IMR-90 (cell line): ENCODE results near the gene PIP4K2A. TPM values are rescaled to one million over a fixed set of nuclear protein-coding genes. Genes with fewer than 3 reads are reported as not detected.
A peak's percentile ranks its signal among the peaks of the same experiment; 100 is the strongest.

Experiments used
- ATAC-seq: fragments of 200-7000 bp; cut with Tn5 transposase; 2 replicates; pipeline ENCODE4 v1.9.1; 2020; ENCODE audit warnings: low read depth, mild to moderate bottlenecking, moderate library complexity
- BruUV-seq: library from RNA; stranded (reverse); fragments of 400-500 nt; replicated peaks from 2 replicates; lab custom pipeline; 2021; lab: Mats Ljungman, UMichigan
- CTCF ChIA-PET: fragments of 300-600 bp; formaldehyde crosslinking; extraction: SDS; loops from one replicate; lab custom pipeline; 2021; ENCODE audit warnings: antibody characterized with exemption; lab: Yijun Ruan, JAX
- POLR2A ChIA-PET: fragments of 300-600 bp; sonication (Branson Sonifier 250); formaldehyde crosslinking; loops from one replicate; lab custom pipeline; 2022; ENCODE audit warnings: antibody characterized with exemption; ENCODE audit not compliant: unreplicated experiment; lab: Charles Lee
- DNase-seq: peaks from one replicate; pipeline ENCODE4 v3.0.0; 2013
- H2AFZ ChIP-seq: replicated peaks from 2 replicates; pipeline ENCODE3; 2013; ENCODE audit warnings: low read length, mild to moderate bottlenecking; ENCODE audit not compliant: poor library complexity
- H2AK5ac ChIP-seq: 2 replicates; pipeline ENCODE4 v1.6.1; 2013; ENCODE audit warnings: low read depth, low read length, inconsistent platforms
- H2AK9ac ChIP-seq: replicated peaks from 2 replicates; pipeline ENCODE3; 2013; ENCODE audit warnings: mild to moderate bottlenecking, low read depth, low read length, moderate library complexity; ENCODE audit not compliant: poor library complexity
- H2BK120ac ChIP-seq: 2 replicates; pipeline ENCODE4 v1.6.1; 2013; ENCODE audit warnings: low read depth, low read length, inconsistent platforms
- H2BK15ac ChIP-seq: 3 replicates; pipeline ENCODE4 v1.6.1; 2013; ENCODE audit warnings: low read depth, low read length, inconsistent platforms
- H2BK20ac ChIP-seq: 2 replicates; pipeline ENCODE4 v1.6.1; 2013; ENCODE audit warnings: low read depth, mild to moderate bottlenecking, inconsistent platforms, low read length, moderate library complexity
- H2BK5ac ChIP-seq: 2 replicates; pipeline ENCODE4 v1.6.1; 2013; ENCODE audit warnings: mild to moderate bottlenecking, low read depth, low read length, inconsistent platforms; ENCODE audit not compliant: poor library complexity, severe bottlenecking
- H3K14ac ChIP-seq: replicated peaks from 2 replicates; pipeline ENCODE4 v1.6.1; 2013; ENCODE audit warnings: low read depth, low read length, inconsistent platforms
- H3K18ac ChIP-seq: 2 replicates; pipeline ENCODE4 v1.6.1; 2013; ENCODE audit warnings: low read depth, low read length, control low read depth
- H3K23ac ChIP-seq: 2 replicates; pipeline ENCODE4 v1.6.1; 2013; ENCODE audit warnings: low read depth, low read length, inconsistent platforms
- H3K27ac ChIP-seq: 2 replicates; pipeline ENCODE4 v1.5.1; 2013; ENCODE audit warnings: mild to moderate bottlenecking, control low read depth, low read length; ENCODE audit not compliant: insufficient read depth
- H3K27me3 ChIP-seq: 2 replicates; pipeline ENCODE4 v1.6.1; 2013; ENCODE audit warnings: low read length; ENCODE audit not compliant: control insufficient read depth, insufficient read depth
- H3K36me3 ChIP-seq: 2 replicates; pipeline ENCODE4 v1.6.1; 2013; ENCODE audit warnings: low read length, mixed read lengths; ENCODE audit not compliant: control insufficient read depth, insufficient read depth
- H3K4ac ChIP-seq: 2 replicates; pipeline ENCODE4 v1.6.1; 2013; ENCODE audit warnings: low read depth, low read length, inconsistent platforms
- H3K4me1 ChIP-seq: 2 replicates; pipeline ENCODE4 v1.6.1; 2013; ENCODE audit warnings: low read length, mixed read lengths; ENCODE audit not compliant: control insufficient read depth, insufficient read depth
- H3K4me2 ChIP-seq: 2 replicates; pipeline ENCODE4 v1.6.1; 2013; ENCODE audit warnings: low read depth, mild to moderate bottlenecking, control low read depth, low read length, moderate library complexity
- H3K4me3 ChIP-seq: 2 replicates; pipeline ENCODE4 v1.5.1; 2013; ENCODE audit warnings: low read depth, mild to moderate bottlenecking, control low read depth, low read length, moderate library complexity; ENCODE audit not compliant: insufficient read depth
- H3K56ac ChIP-seq: 2 replicates; pipeline ENCODE4 v1.6.1; 2013; ENCODE audit warnings: low read length, inconsistent platforms; ENCODE audit not compliant: insufficient read depth; ENCODE audit errors: extremely low read depth
- H3K79me1 ChIP-seq, 2 experiments: 2 replicates each; pipeline ENCODE4 v1.6.1; 2013; ENCODE audit warnings: low read length in 2 of 2, inconsistent platforms in 1 of 2, low read depth in 1 of 2
- H3K9ac ChIP-seq: 2 replicates; pipeline ENCODE4 v1.6.1; 2013; ENCODE audit warnings: low read depth, low read length, control low read depth
- H3K9me1 ChIP-seq: 2 replicates; pipeline ENCODE4 v1.6.1; 2013; ENCODE audit warnings: low read length, inconsistent platforms; ENCODE audit not compliant: insufficient read depth
- H3K9me3 ChIP-seq: 2 replicates; pipeline ENCODE4 v1.6.1; 2013; ENCODE audit warnings: low read length; ENCODE audit not compliant: control insufficient read depth, insufficient read depth
- H4K20me1 ChIP-seq: 2 replicates; pipeline ENCODE4 v1.6.1; 2013; ENCODE audit warnings: low read length, inconsistent platforms; ENCODE audit not compliant: insufficient read depth
- H4K5ac ChIP-seq: 2 replicates; pipeline ENCODE4 v1.6.1; 2013; ENCODE audit warnings: mild to moderate bottlenecking, low read depth, low read length, control low read depth
- H4K8ac ChIP-seq, 2 experiments: 2 replicates each; pipeline ENCODE4 v1.6.1; 2013; ENCODE audit warnings: low read depth in 2 of 2, low read length in 2 of 2, control low read depth in 1 of 2, inconsistent platforms in 1 of 2
- H4K91ac ChIP-seq: 2 replicates; pipeline ENCODE4 v1.6.1; 2013; ENCODE audit warnings: low read depth, low read length, inconsistent platforms; ENCODE audit not compliant: insufficient read depth
- BHLHE40 ChIP-seq: fragments of 150-350 bp; IDR thresholded peaks from 2 replicates; pipeline ENCODE4 v1.6.1; 2016; ENCODE audit warnings: mild to moderate bottlenecking, low read depth, low read length
- CEBPB ChIP-seq: IDR thresholded peaks from 2 replicates; pipeline ENCODE4 v1.6.1; 2012; ENCODE audit warnings: low read depth, low read length, improper control_type of control experiment
- CHD1 ChIP-seq: IDR thresholded peaks from 2 replicates; pipeline ENCODE4 v1.6.1; 2012; ENCODE audit warnings: low read depth, low read length, improper control_type of control experiment
- CTCF ChIP-seq: conservative IDR thresholded peaks from 2 replicates; pipeline ENCODE4 v1.5.1; 2012; ENCODE audit warnings: mild to moderate bottlenecking, low read depth, low read length, improper control_type of control experiment
- ELK1 ChIP-seq: fragments of 150-350 bp; IDR thresholded peaks from 2 replicates; pipeline ENCODE4 v1.6.1; 2016; ENCODE audit warnings: low read depth, mild to moderate bottlenecking, low read length, moderate library complexity, borderline replicate concordance
- FOS ChIP-seq: fragments of 150-350 bp; IDR thresholded peaks from 2 replicates; pipeline ENCODE4 v1.6.1; 2016; ENCODE audit warnings: low read depth, low read length
- MAFK ChIP-seq: IDR thresholded peaks from 2 replicates; pipeline ENCODE4 v1.6.1; 2012; ENCODE audit warnings: low read depth, low read length, improper control_type of control experiment
- MAZ ChIP-seq: IDR thresholded peaks from 2 replicates; pipeline ENCODE4 v1.6.1; 2012; ENCODE audit warnings: low read depth, mild to moderate bottlenecking, low read length, improper control_type of control experiment, moderate library complexity, borderline replicate concordance
- MXI1 ChIP-seq: IDR thresholded peaks from 2 replicates; pipeline ENCODE4 v1.6.1; 2012; ENCODE audit warnings: low read depth, mild to moderate bottlenecking, low read length, moderate library complexity, borderline replicate concordance
- NFE2L2 ChIP-seq: fragments of 150-350 bp; IDR thresholded peaks from 2 replicates; pipeline ENCODE4 v1.6.1; 2016; ENCODE audit warnings: low read depth, mild to moderate bottlenecking, low read length
- POLR2A ChIP-seq: IDR thresholded peaks from 2 replicates; pipeline ENCODE4 v1.6.1; 2012; ENCODE audit warnings: mild to moderate bottlenecking, low read depth, low read length
- RAD21 ChIP-seq: IDR thresholded peaks from 2 replicates; pipeline ENCODE4 v1.6.1; 2012; ENCODE audit warnings: low read length, improper control_type of control experiment
- RCOR1 ChIP-seq: IDR thresholded peaks from 2 replicates; pipeline ENCODE4 v1.6.1; 2012; ENCODE audit warnings: mild to moderate bottlenecking, low read length, improper control_type of control experiment; ENCODE audit not compliant: insufficient replicate concordance
- RFX5 ChIP-seq: IDR thresholded peaks from 2 replicates; pipeline ENCODE4 v1.8.0; 2012; ENCODE audit warnings: low read depth, mild to moderate bottlenecking, low read length, moderate library complexity
- SMC3 ChIP-seq: fragments of 150-350 bp; IDR thresholded peaks from 2 replicates; pipeline ENCODE4 v1.6.1; 2016; ENCODE audit warnings: low read depth, mild to moderate bottlenecking, antibody characterized with exemption, low read length, moderate library complexity
- USF2 ChIP-seq: fragments of 150-350 bp; IDR thresholded peaks from 2 replicates; pipeline ENCODE4 v1.6.1; 2017; ENCODE audit warnings: mild to moderate bottlenecking, antibody characterized with exemption, low read length, low read depth
- WGBS, 2 experiments: methylation state at CpG; one replicate each; pipeline versions ENCODE4 v1.1.5 to v1.1.7; 2013; ENCODE audit warnings: missing lambda C conversion rate in 2 of 2; ENCODE audit not compliant: insufficient read length in 1 of 2; ENCODE audit errors: extremely low coverage in 2 of 2; 5-methylcytosine and 5-hydroxymethylcytosine counted together
- dilution Hi-C: fragments of 300-500 bp; cut with HindIII; formaldehyde crosslinking; loops from one replicate; pipeline ENCODE4 v1.14.3; 2018; ENCODE audit warnings: low sequenced_read_pairs; ENCODE audit not compliant: unreplicated experiment
- in situ Hi-C: fragments of 300-500 bp; cut with MboI; formaldehyde crosslinking; loops from 3 replicates; pipeline ENCODE4 v1.14.3; 2019; ENCODE audit warnings: low sequenced_read_pairs, inconsistent platforms, mixed read lengths
- intact Hi-C: fragments of 100-400 bp; cut with micrococcal nuclease; formaldehyde crosslinking; loops from 2 replicates; pipeline ENCODE4 v1.10.0; 2022
- polyA plus RNA-seq, 3 experiments: library from polyadenylated mRNA; depleted of rRNA; stranded (reverse); fragments of >200 nt; gene quantifications; 2 replicates each; pipeline ENCODE4 v1.2.3, GENCODE V29; 2012; ENCODE audit warnings: low replicate concordance in 1 of 3
- total RNA-seq: library from RNA; depleted of rRNA; stranded (reverse); fragments of >200 nt; gene quantifications from 2 replicates; pipeline ENCODE4 v1.2.3, GENCODE V29; 2012

The PIP4K2A gene
- total and polyA plus RNA-seq, 2 of the 4 experiments (the other 2 are of a cell fraction) = 9.8 to 18.1 TPM

GRCh38 chr10:22629852-22630233 lies 84.5 kb downstream of the PIP4K2A start:
- Histone ChIP-seq H2BK5ac (no peak overlapping the region), H3K27ac (no peak overlapping the region)
- intact Hi-C loops = no loop called here

More at GRCh38 chr10:22629852-22630233, 84.5 kb downstream of the PIP4K2A start:
- Histone ChIP-seq H4K8ac (0 out of 4 replicates have a peak overlapping the region, but pooled peaks of 1 of the 2 experiments have one; percentile 18), H2AK5ac (peak overlapping the region; percentile 64; the same call in 1 of the 2 replicates), H3K36me3 (no peaks in the 10 kb centered on the region), H2BK120ac (peak overlapping the region; percentile 41; the same call in 1 of the 2 replicates), H3K9me1 (peaks cover 12% of the 10 kb centered on the region), H2AK9ac (no peak overlapping the region), H3K27me3 (no peaks in the 10 kb centered on the region), H2AFZ (no peak overlapping the region), H2BK15ac (no peak overlapping the region), H3K56ac (no peak overlapping the region), H3K9me3 (no peaks in the 10 kb centered on the region), H4K20me1 (peaks cover 4% of the 10 kb centered on the region), H4K5ac (no peak overlapping the region), H3K4me2 (no peak overlapping the region), H3K4ac (peak overlapping the region; percentile 51), H3K4me3 (no peak overlapping the region), H3K18ac (no peak overlapping the region), H2BK20ac (no peak overlapping the region; the same call in 1 of the 2 replicates), H4K91ac (no peak overlapping the region; the same call in 1 of the 2 replicates), H3K4me1 (peaks cover 10% of the 10 kb centered on the region), H3K9ac (no peak overlapping the region), H3K23ac (no peak overlapping the region), H3K79me1 (peaks cover 35 to 65% of the 10 kb centered on the region in 2 experiments), H3K14ac (peak overlapping the region; percentile 68; the same call in 1 of the 2 replicates)
- ATAC-seq (no peak), DNase-seq (no peak)
- in situ Hi-C loops (no loop called here), dilution Hi-C loops (no loop called here)
- ChIA-PET POLR2A (no interaction called here), CTCF (no interaction called here)
- no CpG with 5 or more reads among the region's 4 CpGs for WGBS, 2 experiments
- TF ChIP-seq CEBPB (no peak), ELK1 (no peak), MAFK (no peak), BHLHE40 (no peak), CTCF (no peak), NFE2L2 (no peak), SMC3 (no peak), FOS (no peak), MAZ (no peak), RCOR1 (no peak), USF2 (no peak), RFX5 (no peak), POLR2A (no peak), MXI1 (no peak), CHD1 (no peak), RAD21 (no peak)
- BruUV-seq = no TSS peak
